ENCODE data around the gene DYDC1.
"Not testable (repeated sequence)": the region's sequence is repeated elsewhere in the genome, so short reads cannot be mapped to it uniquely, and the experiment has no call there.

The DYDC1 gene

GRCh38 chr10:80356563-80356988, at the start of gene DYDC1, which contains the start of gene DYDC2:
Gene DYDC1 (minus strand): TSS chr10:80356755. CDS start chr10:80352601, 4,154 bp downstream.
Gene DYDC2 (plus strand): TSS chr10:80356781. CDS start chr10:80362444, 5,663 bp downstream.
- no peak for DNase-seq (ENCODE audit: low spot score)

DNA sequence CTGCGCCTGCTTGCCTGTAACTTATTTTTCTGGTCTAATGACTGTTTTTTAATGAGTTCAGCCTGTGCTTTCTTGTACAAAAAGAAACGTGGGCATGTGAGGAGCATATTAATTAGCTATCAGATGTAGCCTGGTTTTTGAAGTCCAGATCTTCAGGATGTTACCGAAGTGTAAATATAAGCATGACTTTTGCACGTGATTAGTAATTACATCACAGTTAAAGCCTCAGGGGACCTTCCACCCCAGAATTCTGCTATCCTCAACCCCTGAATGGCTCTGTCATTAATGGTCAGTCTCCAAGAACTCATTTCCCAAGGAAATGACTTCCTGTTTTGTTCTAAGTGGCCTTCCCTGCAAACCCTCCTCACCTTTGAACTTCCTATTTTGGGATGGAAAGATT, 49.6 kb upstream of the DYDC1 start:
- DNase-seq (ENCODE audit: low spot score), result no peak

DNA sequence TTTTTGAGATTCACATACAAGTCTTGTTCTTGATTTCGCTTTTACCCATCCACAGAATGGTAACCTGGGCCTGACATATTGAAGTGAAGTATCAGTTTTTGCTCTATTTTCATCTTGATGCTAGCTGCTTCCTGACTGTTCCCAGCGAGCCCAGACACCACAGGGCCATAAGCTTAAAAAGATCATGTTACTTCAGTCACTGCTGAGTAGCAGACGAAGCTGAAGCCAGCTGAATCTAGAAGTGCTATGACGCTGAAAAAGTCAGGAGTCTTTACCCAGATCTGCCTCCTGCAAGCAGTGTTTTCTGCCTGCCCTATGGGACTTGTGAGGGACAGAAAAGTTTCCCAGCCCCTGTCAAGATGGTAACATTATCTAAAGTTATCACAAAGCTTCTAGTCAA, 49.1 kb upstream of the DYDC1 start:
- no peak for DNase-seq (ENCODE audit: low spot score)

- DNase-seq (ENCODE audit: low spot score), result no peak
Observed at GRCh38 chr10:80405035-80405434, 48.5 kb upstream of the DYDC1 start.

GRCh38 chr10:80400136-80400804, 43.7 kb upstream of the DYDC1 start:
- DNase-seq (ENCODE audit: low spot score), result no peak

- DNase-seq (ENCODE audit: low spot score), result no peak
Observed at GRCh38 chr10:80397014-80397413, 40.5 kb upstream of the DYDC1 start.

DNA sequence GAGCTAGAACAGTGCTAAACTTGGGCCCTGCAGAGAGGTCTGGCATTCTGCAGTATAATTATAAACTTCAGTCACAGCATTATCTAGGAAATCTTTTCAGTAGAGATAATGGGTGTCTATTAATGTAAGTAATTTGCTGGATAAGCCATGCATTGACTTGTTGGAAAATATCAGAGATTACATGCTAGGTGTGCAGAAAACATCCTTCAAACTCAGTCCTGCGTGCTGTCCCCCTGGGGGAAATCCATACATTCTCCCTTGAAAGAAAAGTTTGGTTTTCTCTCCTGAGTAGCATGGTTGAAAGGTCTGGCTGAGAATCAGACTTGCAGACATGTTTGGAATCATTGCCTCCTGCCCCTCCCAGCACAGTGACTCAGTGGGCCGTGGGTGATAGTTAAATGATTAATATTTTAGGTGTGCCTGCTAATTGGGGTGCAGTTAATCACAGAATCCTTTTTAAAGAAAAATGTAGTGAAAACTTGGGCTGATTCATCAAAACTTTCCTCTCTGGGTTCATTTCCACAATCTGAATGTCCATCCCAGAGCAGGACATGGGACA, 37.9 kb upstream of the DYDC1 start:
- no peak for DNase-seq (ENCODE audit: low spot score)

GRCh38 chr10:80392250-80392649, 35.7 kb upstream of the DYDC1 start:
- DNase-seq (ENCODE audit: low spot score), result no peak

- no peak for DNase-seq (ENCODE audit: low spot score)
Observed at GRCh38 chr10:80390740-80391139, 34.2 kb upstream of the DYDC1 start.

DNA sequence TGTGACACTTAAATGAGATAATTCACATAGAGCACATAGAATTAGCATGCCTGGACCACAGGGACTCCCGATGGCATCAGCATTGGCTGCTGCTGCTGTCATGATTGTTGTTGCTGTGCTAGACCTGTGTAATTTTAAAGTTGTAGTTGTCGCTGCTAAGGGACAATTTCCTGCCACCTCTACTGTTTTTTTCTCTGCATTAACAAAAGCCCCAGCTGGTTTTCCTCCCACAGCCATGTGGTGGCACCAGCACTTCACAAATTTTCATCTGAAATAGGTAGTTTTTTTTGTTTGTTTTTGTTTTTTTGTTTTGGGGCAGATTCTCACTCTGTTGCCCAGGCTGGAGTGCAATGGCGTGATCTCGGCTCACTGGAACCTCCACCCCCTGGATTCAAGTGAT, 26.4 kb upstream of the DYDC1 start:
- DNase-seq (ENCODE audit: low spot score), result peak; percentile 33

DNA sequence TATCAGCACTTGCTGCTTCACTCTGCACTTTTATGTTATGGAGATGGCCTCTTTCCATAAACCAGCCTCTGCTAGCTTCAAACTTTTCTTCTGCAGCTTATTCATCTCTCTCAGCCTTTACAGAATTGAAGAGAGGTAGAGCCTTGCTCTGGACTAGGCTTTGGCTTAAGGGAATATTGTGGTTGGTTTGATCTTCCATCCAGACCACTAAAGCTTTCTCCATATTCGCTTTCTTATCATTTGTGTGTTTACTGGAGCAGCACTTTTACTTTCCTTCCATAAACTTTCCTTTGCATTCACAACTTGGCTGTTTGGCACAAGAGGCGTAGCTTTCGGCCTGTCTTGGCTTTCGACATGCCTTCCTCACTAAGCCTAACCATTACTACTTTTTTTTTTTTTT, 23.6 kb upstream of the DYDC1 start:
- no peak for DNase-seq (ENCODE audit: low spot score)

- no peak for DNase-seq (ENCODE audit: low spot score)
Observed at GRCh38 chr10:80379701-80380100, 23.1 kb upstream of the DYDC1 start.

DNA sequence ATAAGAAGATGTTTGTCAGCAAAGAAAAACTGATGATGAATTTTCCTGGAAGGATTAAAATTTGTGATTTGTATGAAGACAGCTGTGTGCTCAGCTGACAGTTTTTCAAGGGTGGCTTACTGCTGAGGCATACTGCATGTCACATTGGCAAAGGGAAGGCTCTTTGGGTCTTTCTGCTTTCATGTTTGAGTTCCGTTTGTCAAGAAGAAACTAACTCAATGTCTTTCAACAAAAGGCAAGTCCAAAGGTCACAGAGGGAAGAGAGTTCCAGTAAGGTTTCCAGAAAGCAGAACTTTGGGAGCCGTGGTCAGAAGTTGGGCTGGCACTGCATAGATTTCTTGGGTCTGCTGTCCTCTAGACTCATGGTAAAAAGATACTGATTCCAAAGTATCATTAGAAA, 16.9 kb upstream of the DYDC1 start:
- DNase-seq (ENCODE audit: low spot score), result no peak

DNA sequence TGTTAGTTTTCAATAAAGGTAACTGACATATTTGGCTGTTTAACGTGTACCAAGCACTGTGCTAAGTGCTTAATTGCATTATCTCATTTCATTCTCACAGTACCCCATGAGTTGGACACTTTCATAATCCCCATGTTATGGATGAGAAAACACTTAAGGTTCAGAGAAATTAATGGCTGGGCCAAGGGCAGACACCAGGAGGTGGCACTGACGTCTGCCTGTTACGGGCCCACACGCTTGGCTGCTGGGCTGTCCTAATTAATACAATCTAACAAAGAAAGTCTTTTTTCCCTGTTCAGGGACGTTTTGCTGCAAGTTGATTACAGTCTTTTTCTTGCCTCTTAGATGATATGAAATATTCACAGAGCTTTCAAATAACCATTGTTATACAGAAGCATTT, 16.1 kb upstream of the DYDC1 start:
- no peak for DNase-seq (ENCODE audit: low spot score)

- no peak for DNase-seq (ENCODE audit: low spot score)
Observed at GRCh38 chr10:80371467-80371866, 14.9 kb upstream of the DYDC1 start.

GRCh38 chr10:80365510-80365909, 9.0 kb upstream of the DYDC1 start:
- no peak for DNase-seq (ENCODE audit: low spot score)

DNA sequence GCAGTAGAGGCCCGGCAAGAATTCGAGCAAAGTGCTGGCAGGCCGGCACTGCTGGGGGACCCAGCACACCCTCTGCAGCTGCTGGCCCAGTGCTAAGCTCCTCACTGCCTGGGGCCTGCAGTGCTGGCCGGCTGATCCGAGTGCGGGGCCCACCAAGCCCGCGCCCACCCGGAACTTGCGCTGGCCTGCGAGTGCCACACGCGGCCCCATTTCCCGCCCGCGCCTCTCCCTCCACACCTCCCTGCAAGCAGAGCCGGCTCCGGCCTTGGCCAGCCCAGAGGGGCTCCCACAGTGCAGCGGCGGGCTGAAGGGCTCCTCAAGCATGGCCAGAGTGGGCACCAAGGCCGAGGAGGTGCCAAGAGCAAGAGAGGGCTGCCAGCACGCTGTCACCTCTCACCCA, 3.1 kb upstream of the DYDC1 start:
- DNase-seq (ENCODE audit: low spot score), result no peak

- DNase-seq (ENCODE audit: low spot score), result not testable (repeated sequence)
Observed at GRCh38 chr10:80358925-80359324, 2.4 kb upstream of the DYDC1 start.

DNA sequence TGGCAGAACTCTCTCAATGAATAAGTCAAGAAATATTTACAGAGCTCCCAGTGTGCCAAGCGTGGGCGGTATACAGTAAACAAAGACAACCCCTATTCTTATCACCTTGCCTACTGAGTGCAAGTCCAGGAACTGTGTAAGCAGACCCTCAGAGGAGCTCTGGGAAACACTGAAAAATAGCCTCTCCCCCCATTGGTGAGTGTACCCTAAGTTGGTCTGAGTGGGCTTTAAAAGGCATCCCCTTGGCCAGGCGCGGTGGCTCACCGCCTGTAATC, 1.2 kb upstream of the DYDC1 start:
- DNase-seq (ENCODE audit: low spot score), result no peak

- DNase-seq (ENCODE audit: low spot score), result no peak
Observed at GRCh38 chr10:80356989-80357850, 665 bp upstream of the DYDC1 start.

GRCh38 chr10:80351220-80351619, 5.3 kb downstream of the DYDC1 start:
- DNase-seq (ENCODE audit: low spot score), result no peak

GRCh38 chr10:80350251-80350650, 6.3 kb downstream of the DYDC1 start:
- DNase-seq (ENCODE audit: low spot score), result no peak

DNA sequence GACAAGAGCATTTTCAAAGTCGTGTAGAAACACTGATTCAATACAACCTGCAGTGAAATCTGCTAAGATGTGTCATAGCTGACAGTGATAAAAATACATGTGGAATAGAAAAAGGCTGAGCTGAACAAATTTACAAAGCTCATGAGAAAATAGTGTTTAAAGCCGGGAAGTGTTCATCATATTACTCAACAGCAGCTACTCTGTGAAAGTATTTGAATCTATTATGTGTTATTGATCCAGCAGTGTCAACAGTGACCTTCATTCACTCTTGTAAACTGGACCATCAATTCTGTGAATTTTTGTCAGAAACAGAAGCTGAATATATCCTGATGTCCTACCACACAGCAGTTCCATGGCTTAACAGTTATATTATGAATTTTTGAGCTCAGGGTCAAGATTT, 11.6 kb downstream of the DYDC1 start:
- no peak for DNase-seq (ENCODE audit: low spot score)

Data from cerebellar cortex (tissue), 1 donor.